KOPT-K1 (cell line): Measurements from ENCODE around the gene HUS1.

Experiments used
- H3K27ac ChIP-seq: fragments of 200-600 bp; sonication (generic); 2 replicates; pipeline ENCODE4 v1.5.1; 2016; ENCODE audit warnings: antibody characterized with exemption, mild to moderate bottlenecking, low read depth, low read length; ENCODE audit not compliant: poor library complexity, severe bottlenecking
- H3K36me3 ChIP-seq: fragments of 200-600 bp; sonication (generic); 2 replicates; pipeline ENCODE4 v1.5.1; 2017; ENCODE audit warnings: antibody characterized with exemption, mild to moderate bottlenecking, low read length, moderate library complexity; ENCODE audit not compliant: insufficient read depth
- H3K9me3 ChIP-seq: fragments of 200-600 bp; sonication (generic); 2 replicates; pipeline ENCODE4 v1.5.1; 2017; ENCODE audit warnings: antibody characterized with exemption, low read length, mild to moderate bottlenecking; ENCODE audit not compliant: insufficient read depth, poor library complexity, severe bottlenecking

Gene HUS1

GRCh38 chr7:47957156-47957555, 22.3 kb downstream of the HUS1 start:
- H3K36me3 ChIP-seq: peaks cover 41% of the 10 kb centered on the region
- no peaks in the 10 kb centered on the region for H3K9me3 ChIP-seq
- no peak overlapping the region for H3K27ac ChIP-seq

DNA sequence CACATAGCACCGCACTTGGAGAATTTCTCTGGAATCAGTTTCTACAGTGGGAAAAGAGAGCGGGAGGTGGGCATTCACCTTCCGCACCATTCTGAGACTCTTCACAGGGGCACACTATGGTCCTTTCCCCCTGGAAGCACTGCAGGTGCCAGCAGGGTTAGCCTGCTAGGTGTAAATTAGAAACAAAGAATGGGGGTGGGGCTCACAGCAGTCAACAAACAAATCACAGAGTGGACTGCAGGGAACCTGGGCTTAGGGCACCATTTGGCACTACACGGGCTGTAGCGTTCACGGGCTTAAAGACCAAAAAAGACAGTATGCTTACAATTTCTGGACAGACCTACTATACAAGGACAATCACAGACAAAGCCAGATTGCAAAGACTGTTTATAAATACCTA, 23.2 kb downstream of the HUS1 start:
- Histone ChIP-seq H3K36me3 (peaks cover 32% of the 10 kb centered on the region), H3K27ac (no peak overlapping the region), H3K9me3 (no peaks in the 10 kb centered on the region)

- no peak overlapping the region for H3K27ac ChIP-seq
- peaks cover 24% of the 10 kb centered on the region for H3K36me3 ChIP-seq
- H3K9me3 ChIP-seq: no peaks in the 10 kb centered on the region
These were observed 25.0 kb downstream of the HUS1 start for GRCh38 chr7:47954231-47954911.

DNA sequence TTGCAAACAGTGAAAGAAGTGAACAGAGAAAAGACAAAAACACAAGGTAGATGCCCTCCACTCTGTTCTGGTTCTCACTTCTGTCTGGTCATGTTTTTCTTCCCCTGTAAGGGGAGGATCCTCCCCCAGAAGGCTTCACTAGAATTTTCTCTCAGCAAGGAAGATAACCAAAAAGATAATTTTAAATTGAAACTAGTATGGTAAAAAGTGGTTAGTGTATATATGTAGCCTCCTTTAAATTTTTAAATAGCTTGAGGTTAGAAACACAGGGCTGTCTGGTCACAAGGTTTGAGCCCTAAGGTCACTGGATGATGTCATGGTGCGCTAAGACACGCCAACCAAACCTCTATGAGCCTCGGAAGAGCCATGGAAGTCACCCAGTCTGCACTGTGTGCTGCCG, 25.6 kb downstream of the HUS1 start:
- Histone ChIP-seq H3K9me3 (no peaks in the 10 kb centered on the region), H3K27ac (no peak overlapping the region), H3K36me3 (peaks cover 24% of the 10 kb centered on the region)

DNA sequence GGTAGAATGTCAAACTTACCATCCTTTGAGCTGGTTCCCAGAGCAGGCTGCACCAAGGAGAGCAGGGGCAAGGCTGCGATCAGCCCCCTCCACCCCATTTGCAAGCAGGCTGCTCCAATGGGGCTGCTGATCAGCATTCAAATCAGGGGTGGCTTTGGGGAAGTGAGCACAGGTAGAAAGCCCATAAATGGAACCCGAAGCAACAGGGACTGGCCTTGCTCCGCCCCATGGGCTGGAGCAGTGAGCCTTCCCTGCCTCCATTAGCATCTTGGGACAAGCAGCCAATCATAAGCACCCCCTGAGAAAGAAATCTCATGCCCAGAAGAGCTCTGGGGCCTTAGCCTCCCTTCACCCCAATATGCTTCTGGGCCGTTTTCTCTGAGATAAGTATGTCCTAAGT, 27.2 kb downstream of the HUS1 start:
- Histone ChIP-seq H3K27ac (no peak overlapping the region), H3K9me3 (no peaks in the 10 kb centered on the region), H3K36me3 (peaks cover 24% of the 10 kb centered on the region)

DNA sequence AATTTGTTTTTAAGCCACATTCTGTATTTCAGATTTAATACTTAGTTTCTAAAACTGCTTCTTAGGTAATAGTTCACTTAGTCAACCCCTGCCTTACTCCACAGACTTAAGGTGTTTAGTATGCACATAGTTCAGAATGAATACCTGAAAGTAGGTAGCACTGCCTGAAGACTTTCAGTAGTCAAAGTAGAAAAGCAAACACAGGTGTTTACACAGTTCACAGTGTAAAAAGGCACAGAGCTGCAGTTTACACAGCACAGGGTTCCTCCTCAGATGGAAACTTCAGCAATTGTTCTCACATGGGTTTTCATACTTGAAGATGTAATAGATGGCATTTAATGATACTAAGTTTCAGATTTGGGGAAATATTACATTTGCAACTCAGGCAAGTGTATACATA, 28.0 kb downstream of the HUS1 start:
- Histone ChIP-seq H3K36me3 (peaks cover 18% of the 10 kb centered on the region), H3K27ac (no peak overlapping the region), H3K9me3 (no peaks in the 10 kb centered on the region)

DNA sequence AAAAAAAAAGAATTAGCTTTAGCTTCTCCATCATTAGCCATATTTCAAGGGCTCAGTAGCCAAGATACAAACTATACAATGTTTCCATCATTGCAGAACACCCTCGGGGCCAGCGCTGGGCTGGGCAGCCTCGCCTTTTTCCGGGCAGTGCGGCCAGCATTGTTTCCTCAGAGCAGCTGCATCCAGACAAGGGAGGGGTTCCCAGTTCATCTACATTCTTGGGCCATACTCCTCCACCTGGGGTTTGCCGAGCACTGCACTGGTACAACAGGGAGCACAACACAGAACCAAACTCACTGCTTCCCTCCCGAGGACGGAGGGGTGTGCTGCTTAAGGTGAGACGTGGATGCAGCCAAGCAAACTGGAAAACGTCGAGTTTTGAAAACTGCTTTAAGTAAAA, 28.7 kb downstream of the HUS1 start:
- no peak overlapping the region for H3K27ac ChIP-seq
- H3K36me3 ChIP-seq: peaks cover 12% of the 10 kb centered on the region
- no peaks in the 10 kb centered on the region for H3K9me3 ChIP-seq

- H3K9me3 ChIP-seq: no peaks in the 10 kb centered on the region
- no peak overlapping the region for H3K27ac ChIP-seq
- H3K36me3 ChIP-seq: peaks cover 9% of the 10 kb centered on the region
These were observed 29.7 kb downstream of the HUS1 start for GRCh38 chr7:47949703-47950102.

GRCh38 chr7:47948141-47948790, 31.1 kb downstream of the HUS1 start, which contains the start of gene PKD1L1:
PKD1L1 (minus strand) TSS chr7:47948466; CDS start chr7:47948440, 26 bp downstream.
- Histone ChIP-seq H3K27ac (no peak within 1 kb of the TSS), H3K9me3 (no peaks in the 10 kb centered on the region), H3K36me3 (no peaks in the 10 kb centered on the region)

GRCh38 chr7:47947355-47947749, 32.1 kb downstream of the HUS1 start:
- H3K36me3 ChIP-seq: no peaks in the 10 kb centered on the region
- no peaks in the 10 kb centered on the region for H3K9me3 ChIP-seq
- no peak overlapping the region for H3K27ac ChIP-seq

DNA sequence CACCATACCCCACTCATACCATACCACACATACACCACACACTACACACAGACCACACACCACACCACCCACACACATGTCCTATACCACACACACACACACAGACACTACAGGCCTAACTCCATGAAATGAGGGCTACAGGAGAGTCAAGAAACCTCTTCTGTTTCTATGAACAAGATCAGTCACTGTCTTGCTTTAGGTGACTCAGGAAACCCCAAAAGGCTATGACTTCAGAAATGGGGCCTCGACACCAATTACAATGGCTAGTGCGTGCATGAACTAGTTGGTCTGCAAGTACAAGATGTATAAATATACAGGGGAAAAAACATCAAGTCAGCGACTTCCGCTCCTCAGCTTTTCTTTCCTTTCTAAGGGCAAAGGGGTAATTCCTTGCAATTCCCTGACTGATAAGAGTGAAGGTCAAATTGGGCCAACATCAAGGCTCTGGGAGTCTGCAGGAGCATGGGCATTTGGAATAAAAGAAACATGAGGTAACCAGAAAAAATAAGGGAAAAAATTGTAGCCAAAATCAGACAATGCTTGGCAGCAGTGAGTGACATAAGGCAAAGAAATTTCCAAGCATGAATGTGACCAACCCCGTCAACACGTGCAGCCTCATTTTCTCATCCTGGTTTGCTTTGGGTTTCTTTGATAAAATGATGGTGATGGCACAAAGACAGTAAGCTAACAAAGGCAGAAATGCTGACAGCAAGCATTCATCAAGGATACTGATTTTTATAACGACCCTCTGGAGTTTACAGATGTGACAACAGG, 32.6 kb downstream of the HUS1 start:
- Histone ChIP-seq H3K36me3 (no peaks in the 10 kb centered on the region), H3K9me3 (no peaks in the 10 kb centered on the region), H3K27ac (no peak overlapping the region)

DNA sequence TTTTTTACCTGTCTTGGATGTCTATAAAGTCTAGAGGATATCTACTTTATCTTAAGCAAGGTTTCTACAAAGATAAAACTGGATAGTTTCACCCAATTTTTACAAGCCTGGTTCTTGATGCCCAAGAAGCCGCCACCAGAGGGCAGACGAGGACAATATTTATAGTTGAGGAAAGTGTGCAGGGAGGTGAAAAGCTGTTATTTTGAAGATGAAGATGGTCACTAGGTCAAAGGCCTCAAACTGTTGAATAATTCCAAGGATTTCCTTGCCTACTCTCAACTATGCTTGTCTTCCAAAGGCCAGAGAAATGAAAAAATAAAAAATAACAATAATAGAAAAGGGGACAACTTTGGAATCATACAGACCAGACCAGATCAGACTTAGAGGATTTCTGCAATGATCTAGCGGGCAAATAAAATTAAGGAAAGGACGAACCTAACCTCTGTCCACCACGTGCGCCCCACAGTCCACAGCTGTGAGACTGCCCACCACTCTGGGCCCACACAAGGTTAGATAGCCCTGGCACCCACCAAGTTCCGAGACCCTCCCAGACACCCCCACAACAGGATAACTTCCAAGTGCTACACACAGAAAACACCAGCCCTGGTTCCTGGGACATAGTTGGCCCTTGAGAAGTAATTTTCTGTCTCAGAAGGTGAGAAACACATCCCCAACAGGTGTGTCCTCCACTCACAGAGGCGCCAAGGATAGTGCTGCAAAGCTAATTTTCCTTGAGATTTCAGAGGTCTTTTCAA, 34.0 kb downstream of the HUS1 start:
- H3K27ac ChIP-seq: no peak overlapping the region
- no peaks in the 10 kb centered on the region for H3K36me3 ChIP-seq
- H3K9me3 ChIP-seq: no peaks in the 10 kb centered on the region

DNA sequence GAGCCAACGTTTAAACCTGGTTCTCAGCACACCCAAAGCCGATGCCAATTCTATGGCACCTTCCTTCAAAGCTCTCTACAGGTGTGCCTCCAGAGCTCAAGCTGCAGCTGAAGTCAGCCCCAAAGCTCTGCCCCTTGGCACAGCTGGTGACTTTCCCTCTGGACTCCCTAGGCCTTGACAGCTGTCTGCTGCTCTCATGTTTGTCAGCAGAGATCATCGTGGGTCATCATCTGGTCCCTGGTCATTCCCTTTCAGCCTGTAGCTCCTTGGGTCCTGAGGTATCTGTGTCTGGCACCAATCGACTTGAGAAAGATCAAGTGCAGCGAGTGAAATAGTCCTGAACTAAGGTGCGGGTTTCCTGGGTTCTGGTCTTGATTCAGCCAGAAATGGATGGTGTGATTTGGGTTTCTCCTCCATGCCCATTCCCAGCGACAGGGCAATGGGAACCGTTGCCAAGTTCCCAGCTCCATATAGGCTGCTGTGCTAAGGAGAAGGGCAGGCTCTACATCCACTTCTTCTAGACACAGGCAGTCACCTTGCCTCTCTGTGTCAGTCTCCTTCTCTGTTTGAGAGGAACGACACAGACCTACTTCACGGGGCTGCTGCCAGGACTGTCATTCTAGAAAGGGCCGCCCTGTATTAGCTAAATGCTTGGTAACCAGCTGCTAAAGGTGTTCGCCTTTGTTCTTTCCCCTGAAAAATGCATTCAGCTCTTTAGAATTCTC, 34.7 kb downstream of the HUS1 start:
- no peaks in the 10 kb centered on the region for H3K9me3 ChIP-seq
- H3K36me3 ChIP-seq: no peaks in the 10 kb centered on the region
- no peak overlapping the region for H3K27ac ChIP-seq

GRCh38 chr7:47943676-47944474, 35.5 kb downstream of the HUS1 start:
- H3K27ac ChIP-seq: no peak overlapping the region
- no peaks in the 10 kb centered on the region for H3K36me3 ChIP-seq
- H3K9me3 ChIP-seq: no peaks in the 10 kb centered on the region
